Amygdala (tissue), 56 donors: Measurements from ENCODE around the gene GPATCH8.

Experiments used
- DNase-seq, 56 donors: peaks; one replicate each; lab custom pipeline; 2025; lab: John Stamatoyannopoulos, UW

The GPATCH8 gene

GRCh38 chr17:44360144-44360533, 143.1 kb downstream of the GPATCH8 start:
- DNase-seq, result no peak

DNA sequence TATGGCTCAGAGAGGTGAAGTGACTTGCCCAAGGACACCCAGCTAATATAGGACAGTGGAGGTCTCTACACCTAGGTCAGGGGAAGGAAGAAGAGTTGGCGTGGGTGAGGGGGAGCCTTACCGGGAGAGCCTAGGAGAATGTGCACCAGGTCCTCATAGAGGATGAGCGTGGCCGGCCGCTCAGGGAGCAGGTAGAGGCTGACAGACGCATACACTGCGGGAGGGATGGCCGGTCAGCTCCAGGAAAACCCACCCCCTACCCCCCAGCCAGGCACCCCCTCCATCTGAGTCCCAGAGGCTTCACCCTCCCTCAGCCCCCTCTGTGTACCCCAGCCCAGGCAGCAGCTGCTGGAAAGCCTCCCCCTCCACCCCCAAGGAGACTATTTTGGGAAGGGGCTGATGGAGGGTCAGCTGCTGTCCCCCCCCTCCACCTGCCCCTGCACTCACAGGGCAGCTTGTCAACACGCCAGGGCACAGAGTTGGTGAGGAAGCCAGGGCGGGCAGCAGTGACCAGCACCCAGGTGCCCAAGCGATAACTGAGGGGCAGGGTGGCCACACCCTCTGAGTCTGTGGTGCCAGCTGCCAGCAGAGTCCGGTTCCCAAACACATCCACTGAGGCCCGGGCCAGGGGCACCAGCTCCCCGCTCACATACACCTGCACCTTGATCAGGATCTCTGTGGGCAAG, 143.6 kb downstream of the GPATCH8 start:
- no peak for DNase-seq

GRCh38 chr17:44359006-44359405, 144.2 kb downstream of the GPATCH8 start:
- no peak for DNase-seq

DNA sequence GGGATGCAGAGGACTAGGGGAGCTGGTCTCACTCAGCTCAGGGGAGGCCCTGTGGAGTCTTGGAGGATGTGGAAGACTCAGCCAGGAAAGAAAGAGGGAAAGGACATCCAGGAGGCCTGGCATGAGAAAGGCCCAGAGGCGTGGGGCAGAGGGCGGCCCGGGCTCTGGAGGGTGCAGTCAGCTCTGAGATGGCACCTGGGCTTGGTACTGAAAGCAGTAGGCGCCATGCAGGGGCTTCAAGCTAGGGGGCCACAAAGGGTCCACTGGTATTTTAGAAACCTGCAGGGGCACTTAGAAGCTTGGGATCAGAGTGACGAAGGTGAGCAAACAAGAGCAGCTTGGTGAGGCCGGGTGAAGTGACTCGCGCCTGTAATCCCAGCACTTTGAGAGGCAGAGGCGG, 145.1 kb downstream of the GPATCH8 start:
- no peak for DNase-seq

GRCh38 chr17:44356241-44356640, 147.0 kb downstream of the GPATCH8 start:
- DNase-seq, result no peak

GRCh38 chr17:44355642-44356099, 147.5 kb downstream of the GPATCH8 start:
- no peak for DNase-seq

- DNase-seq, result no peak
These were observed 148.3 kb downstream of the GPATCH8 start for GRCh38 chr17:44354582-44355561.

- peak in 8 of 56 donors; percentile 16 to 51 (median 27) for DNase-seq
These were observed 149.4 kb downstream of the GPATCH8 start for GRCh38 chr17:44353672-44354331.

GRCh38 chr17:44352828-44353671, 150.2 kb downstream of the GPATCH8 start:
- no peak for DNase-seq

GRCh38 chr17:44351961-44352827, 151.0 kb downstream of the GPATCH8 start:
- DNase-seq, result no peak

DNA sequence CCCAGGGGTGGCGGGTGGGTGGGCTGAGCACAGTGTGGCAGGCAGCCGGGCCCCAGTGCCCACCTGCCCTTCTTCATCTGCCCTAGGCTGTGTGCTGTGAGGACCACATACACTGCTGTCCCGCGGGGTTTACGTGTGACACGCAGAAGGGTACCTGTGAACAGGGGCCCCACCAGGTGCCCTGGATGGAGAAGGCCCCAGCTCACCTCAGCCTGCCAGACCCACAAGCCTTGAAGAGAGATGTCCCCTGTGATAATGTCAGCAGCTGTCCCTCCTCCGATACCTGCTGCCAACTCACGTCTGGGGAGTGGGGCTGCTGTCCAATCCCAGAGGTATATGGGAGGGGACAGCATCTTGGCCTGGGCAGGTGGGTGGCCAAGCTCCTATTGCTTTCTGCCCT, 151.7 kb downstream of the GPATCH8 start:
- DNase-seq, result no peak

DNA sequence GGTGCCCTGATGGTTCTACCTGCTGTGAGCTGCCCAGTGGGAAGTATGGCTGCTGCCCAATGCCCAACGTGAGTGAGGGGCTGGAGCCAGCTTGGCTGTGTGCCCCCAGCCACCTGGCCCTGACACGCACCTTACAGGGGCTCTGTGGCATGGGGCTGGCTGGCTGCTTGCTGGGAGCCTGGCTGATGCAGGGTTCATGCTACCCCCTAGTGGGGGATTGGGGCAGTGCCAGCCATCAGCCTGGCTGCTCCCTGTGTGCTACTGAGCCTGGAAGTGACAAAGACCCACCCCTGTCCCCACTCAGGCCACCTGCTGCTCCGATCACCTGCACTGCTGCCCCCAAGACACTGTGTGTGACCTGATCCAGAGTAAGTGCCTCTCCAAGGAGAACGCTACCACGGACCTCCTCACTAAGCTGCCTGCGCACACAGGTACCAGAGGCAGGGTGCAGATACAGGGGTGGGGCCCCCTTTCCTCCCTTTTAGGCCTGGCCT, 152.4 kb downstream of the GPATCH8 start:
- DNase-seq, result peak in 41 of 56 donors; percentile 9 to 80 (median 46)

DNA sequence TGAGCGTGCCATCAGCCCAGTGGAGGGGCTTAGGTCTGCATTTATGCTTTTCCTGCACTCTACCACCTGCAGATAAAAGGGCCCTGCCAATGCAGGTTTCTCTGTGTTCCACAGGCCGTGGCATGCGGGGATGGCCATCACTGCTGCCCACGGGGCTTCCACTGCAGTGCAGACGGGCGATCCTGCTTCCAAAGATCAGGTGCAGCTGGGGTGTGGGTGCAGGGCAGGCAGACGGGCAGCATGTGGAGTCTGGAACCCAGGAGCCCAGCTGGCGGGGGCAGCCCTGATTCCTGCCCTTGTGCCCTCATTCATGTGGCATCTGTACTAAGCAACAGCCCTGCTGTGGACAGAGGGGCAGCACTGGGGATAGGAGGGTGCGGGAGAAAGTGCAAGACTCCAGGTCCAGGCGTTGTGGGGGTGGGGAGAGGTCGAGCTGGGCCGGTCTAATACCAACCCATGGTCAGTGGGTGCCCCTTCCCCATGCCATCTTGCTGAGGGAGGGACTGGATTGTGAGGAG, 153.6 kb downstream of the GPATCH8 start:
- no peak for DNase-seq

- DNase-seq, result no peak
These were observed 154.2 kb downstream of the GPATCH8 start for GRCh38 chr17:44348988-44349364.

DNA sequence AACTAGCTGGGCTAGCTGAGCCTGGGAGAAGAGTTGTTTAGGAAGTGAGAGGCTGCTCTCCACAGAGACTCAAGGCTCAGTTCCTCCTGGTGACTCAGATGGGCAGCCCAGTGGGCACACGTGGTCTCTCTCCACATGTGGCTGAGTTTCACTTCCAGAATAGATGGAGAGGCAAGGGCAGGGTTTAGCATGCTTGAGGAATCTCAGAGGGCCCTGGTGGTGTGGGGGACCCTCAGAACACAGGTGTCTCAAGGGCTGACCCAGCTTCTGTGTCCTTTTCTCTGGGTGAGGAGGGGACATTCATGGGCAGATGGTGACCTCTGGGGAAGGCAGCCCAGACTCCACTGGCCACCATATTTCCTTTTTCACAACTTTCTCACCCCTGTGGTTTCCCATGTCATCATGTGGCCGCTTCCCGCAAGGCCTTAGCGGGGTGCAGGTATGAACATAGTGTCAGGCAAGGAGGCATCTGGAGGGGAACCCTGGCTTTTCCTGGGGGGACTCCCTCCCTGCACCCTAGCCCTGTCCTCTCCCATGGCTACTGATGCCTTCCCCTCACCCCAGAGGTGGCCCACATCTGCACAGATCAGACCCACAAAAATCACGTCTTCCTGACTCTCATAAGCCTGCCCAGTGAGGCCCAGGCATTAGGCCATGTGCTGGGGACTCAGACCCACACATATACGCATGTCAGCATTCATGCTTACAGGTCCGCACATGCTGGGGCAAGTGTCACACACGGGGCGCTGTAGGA, 154.8 kb downstream of the GPATCH8 start:
- peak in 21 of 56 donors; percentile 11 to 60 (median 31) for DNase-seq
